GM18517 (cell line): Measurements from ENCODE around the gene SLC16A1.
"Not testable (repeated sequence)": the region's sequence is repeated elsewhere in the genome, so short reads cannot be mapped to it uniquely, and the experiment has no call there.

ENCODE experiments used
- ATAC-seq: cut with Tn5 transposase; IDR thresholded peaks from one replicate; pipeline ENCODE4 v1.9.1; 2021; ENCODE audit warnings: mild to moderate bottlenecking, moderate library complexity; ENCODE audit not compliant: unreplicated experiment

Gene SLC16A1, protein sequence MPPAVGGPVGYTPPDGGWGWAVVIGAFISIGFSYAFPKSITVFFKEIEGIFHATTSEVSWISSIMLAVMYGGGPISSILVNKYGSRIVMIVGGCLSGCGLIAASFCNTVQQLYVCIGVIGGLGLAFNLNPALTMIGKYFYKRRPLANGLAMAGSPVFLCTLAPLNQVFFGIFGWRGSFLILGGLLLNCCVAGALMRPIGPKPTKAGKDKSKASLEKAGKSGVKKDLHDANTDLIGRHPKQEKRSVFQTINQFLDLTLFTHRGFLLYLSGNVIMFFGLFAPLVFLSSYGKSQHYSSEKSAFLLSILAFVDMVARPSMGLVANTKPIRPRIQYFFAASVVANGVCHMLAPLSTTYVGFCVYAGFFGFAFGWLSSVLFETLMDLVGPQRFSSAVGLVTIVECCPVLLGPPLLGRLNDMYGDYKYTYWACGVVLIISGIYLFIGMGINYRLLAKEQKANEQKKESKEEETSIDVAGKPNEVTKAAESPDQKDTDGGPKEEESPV

GRCh38 chr1:112955773-112956543 is at the start of gene SLC16A1:
TSS of gene SLC16A1 (minus strand) at chr1:112956196. CDS start at chr1:112929308, 26,888 bp downstream.
- ATAC-seq: peak; percentile 60

- no peak for ATAC-seq
These were observed 48.0 kb upstream of the SLC16A1 start for GRCh38 chr1:113003751-113004690.

DNA sequence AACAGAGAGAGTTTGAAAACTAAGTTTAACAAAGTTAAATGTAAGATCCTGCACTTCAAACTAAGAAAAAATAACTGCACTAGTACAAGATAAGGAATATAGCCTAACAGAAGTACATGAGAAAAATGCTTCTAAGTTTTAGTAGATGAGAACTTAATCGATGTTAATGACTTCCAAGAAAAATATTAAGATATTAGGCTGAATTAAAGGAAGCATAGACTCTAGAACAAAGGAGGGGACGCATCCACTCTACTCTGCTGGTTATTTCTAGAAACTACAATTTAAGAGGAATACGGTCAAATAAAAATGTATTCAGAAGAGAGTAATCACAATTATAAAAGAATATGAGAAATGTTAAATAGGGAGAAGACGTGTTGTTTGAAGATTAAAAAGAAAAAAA is 46.3 kb upstream of the SLC16A1 start:
- no peak for ATAC-seq

GRCh38 chr1:112998592-112999235 is 42.7 kb upstream of the SLC16A1 start:
- no peak for ATAC-seq

- ATAC-seq: no peak
These were observed 41.8 kb upstream of the SLC16A1 start for GRCh38 chr1:112997781-112998180.

GRCh38 chr1:112995890-112996289 is 39.9 kb upstream of the SLC16A1 start:
- no peak for ATAC-seq

- ATAC-seq: not testable (repeated sequence)
These were observed 39.0 kb upstream of the SLC16A1 start for GRCh38 chr1:112995021-112995420.

- no peak for ATAC-seq
These were observed 36.8 kb upstream of the SLC16A1 start for GRCh38 chr1:112992780-112993179.

DNA sequence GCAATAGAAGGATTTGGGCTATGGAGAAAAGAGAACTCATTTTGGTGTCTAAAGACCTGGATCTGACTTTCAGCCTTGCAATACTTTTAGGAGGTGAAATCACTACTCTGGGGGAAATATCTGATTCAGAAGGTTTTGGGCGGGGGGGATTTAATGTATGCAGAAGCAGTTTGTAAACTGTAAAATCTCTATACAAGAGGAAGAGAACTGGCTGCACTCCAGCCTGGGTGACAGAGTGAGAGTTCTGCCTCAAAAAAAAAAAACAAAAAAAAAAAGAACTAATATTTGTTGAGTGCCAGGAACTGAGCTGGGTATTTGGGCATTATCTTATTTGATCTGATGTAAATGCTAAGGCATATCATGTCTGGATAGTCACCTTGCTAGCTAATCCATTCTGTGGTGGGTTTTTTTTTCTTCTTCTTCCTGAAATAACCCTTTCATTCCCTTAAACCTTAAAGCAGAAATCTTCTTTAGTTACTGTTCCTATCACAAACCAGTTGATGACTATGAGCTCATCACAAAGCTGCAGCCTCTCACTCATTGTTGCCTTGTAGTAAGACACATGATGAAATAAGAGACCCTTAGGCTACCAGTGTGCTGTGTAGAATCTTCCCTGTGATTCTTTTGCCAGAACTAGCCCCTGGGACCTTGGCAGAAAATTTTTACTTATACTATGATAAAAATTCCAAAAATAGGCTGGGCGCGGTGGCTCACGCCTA is 35.6 kb upstream of the SLC16A1 start:
- ATAC-seq: no peak

GRCh38 chr1:112990271-112990670 is 34.3 kb upstream of the SLC16A1 start:
- no peak for ATAC-seq

DNA sequence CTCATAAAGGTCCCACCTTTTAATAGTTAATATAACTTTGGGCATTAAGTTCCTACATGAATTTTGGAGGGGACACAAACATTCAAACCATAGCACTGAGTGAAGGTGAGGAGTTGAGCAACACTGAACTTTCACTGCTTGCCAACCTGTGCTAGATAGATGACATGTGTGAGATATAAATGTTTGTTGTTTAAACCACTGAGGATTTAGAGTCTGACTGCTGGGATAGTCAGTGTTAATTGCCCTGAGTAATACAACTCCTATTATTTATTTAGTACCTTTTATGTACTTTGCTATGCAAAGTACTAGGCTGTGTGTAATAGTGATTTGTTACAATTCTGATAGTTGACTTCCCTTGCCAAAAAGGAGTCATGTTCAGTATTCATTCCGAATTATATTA is 32.4 kb upstream of the SLC16A1 start:
- ATAC-seq: no peak

GRCh38 chr1:112985123-112985522 is 29.1 kb upstream of the SLC16A1 start:
- ATAC-seq: no peak

DNA sequence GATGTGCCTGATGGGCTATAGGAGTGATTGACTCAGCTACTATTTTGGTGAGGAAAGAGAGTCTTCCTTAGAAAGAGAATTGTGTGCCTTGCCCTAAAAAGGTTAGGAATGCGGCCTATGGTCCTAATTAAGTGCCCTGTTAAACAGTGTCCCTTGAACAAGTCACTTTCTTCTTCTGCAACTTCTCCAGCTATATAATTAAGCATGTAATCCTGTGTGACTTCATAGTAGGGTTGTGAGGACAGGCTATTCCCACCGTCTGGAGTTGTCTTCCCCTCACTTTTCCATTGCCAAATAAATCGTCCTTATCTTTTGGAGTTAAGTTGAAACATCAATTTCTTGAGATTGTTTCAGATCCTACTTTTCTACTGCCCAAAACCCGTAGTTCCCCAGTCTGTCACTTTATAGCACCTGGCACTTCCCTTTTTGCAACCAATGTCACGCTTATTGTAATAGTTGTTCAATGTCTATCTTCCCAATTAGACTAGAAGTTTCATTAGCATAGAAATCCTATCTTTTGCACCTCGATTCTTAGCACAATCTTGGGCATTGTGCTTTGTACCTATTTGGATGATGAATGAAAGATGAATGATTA is 27.6 kb upstream of the SLC16A1 start:
- no peak for ATAC-seq

- no peak for ATAC-seq
These were observed 27.0 kb upstream of the SLC16A1 start for GRCh38 chr1:112982853-112983536.

- ATAC-seq: no peak
These were observed 26.3 kb upstream of the SLC16A1 start for GRCh38 chr1:112982328-112982727.

DNA sequence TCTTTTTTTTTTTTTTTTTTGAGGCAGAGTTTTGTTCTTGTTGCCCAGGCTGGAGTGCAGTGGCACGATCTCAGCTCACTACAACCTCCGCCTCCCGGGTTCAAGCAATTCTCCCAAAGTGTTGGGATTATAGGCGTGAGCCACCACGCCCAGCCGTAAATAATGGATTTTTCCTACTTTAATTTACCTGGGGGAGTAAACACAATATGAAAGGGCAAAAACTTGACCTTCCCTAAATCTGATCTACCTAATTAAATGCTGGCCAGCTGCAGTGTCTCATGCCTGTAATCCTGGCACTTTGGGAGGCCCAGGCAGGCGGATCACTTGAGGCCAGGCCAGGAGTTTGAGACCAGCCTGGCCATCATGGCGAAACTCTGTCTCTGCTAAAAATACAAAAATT is 25.8 kb upstream of the SLC16A1 start:
- ATAC-seq: not testable (repeated sequence)

DNA sequence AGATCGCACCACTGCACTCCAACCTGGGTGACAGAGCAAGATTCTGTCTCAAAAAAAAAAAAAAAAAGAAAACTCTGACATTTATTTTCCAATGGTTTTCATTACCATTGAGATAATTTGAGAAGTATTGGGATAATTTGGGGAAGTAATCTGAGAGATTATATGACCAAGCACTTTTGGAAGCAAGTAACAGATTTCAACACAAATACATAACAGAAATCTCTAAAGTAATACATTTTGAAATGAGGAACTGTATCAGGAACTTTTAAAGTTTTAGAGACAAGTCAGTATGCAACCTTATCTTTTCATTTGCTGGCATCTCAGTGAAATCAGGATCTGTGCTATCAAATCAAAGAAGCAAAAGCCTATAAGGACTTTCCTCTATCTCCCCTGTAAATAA is 25.4 kb upstream of the SLC16A1 start:
- no peak for ATAC-seq

DNA sequence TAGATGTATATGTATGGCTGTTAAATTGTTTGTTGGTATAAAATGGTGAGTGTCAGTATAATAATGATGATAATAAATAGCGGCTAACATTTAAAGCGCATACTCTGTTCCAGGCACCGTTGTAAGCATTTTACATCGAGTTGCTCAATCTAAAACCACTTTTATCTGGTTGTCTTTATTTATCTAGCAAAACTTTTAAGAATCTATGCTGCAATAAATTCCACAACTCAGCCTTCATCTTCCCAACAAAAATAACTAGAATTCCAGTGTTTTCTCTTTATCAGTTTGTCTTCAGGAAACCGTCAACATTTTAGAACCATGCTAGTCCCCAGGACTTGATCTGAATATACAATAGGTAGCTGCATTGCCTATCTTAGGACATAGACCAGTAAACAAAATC is 19.3 kb upstream of the SLC16A1 start:
- ATAC-seq: no peak

DNA sequence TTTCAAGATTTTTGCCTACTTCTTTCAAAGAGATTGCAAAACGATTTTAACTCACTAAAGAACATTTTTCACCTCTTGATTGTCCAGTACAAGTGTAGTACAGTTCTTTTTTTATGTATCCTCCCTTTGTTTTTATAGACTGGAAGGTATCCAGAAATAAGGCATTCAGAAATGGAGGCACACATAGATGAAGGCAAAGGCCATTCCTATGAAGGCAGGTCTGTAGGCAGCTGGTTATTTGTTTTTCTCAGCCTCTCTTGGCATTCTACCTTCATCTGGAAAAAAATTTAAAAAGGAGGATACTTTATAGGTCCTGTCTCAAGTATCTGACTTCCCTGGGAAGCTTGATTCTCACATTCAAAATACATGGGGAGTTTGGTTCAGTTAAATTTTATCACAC is 18.6 kb upstream of the SLC16A1 start:
- ATAC-seq: no peak
